H9 (cell line): ENCODE results near the gene SPSB2. TPM values are rescaled to one million over a fixed set of nuclear protein-coding genes. Genes with fewer than 3 reads are reported as not detected.
A peak's percentile ranks its signal among the peaks of the same experiment; 100 is the strongest.

Experiments used
- DNase-seq: peaks from one replicate; pipeline ENCODE4 v3.0.0-alpha.2; 2017
- H2AFZ ChIP-seq: one replicate; pipeline ENCODE4 v1.6.1; 2013; ENCODE audit warnings: mild to moderate bottlenecking, low read length, control low read depth, moderate library complexity
- H2AK5ac ChIP-seq: 2 replicates; pipeline ENCODE4 v1.6.1; 2013; ENCODE audit warnings: low read length, control low read depth, mixed read lengths; ENCODE audit not compliant: insufficient read length
- H2BK120ac ChIP-seq: one replicate; pipeline ENCODE4 v1.6.1; 2013; ENCODE audit warnings: low read depth, mild to moderate bottlenecking, low read length, control low read depth, inconsistent platforms; ENCODE audit not compliant: poor library complexity, severe bottlenecking
- H2BK12ac ChIP-seq: 2 replicates; pipeline ENCODE4 v1.6.1; 2013; ENCODE audit warnings: low read length, control low read depth, mixed read lengths, low read depth; ENCODE audit not compliant: insufficient read length
- H2BK15ac ChIP-seq: 2 replicates; pipeline ENCODE4 v1.6.1; 2013; ENCODE audit warnings: low read depth, low read length, control low read depth
- H2BK20ac ChIP-seq: one replicate; pipeline ENCODE4 v1.6.1; 2013; ENCODE audit warnings: low read depth, mild to moderate bottlenecking, low read length, control low read depth, inconsistent platforms; ENCODE audit not compliant: poor library complexity, severe bottlenecking
- H2BK5ac ChIP-seq: 2 replicates; pipeline ENCODE4 v1.6.1; 2013; ENCODE audit warnings: low read length, control low read depth, mixed read lengths; ENCODE audit not compliant: insufficient read length
- H3K14ac ChIP-seq: 2 replicates; pipeline ENCODE4 v1.6.1; 2013; ENCODE audit warnings: low read length, control low read depth; ENCODE audit not compliant: insufficient read depth
- H3K18ac ChIP-seq: 2 replicates; pipeline ENCODE4 v1.6.1; 2013; ENCODE audit warnings: low read depth, mild to moderate bottlenecking, mixed read lengths, low read length, control low read depth; ENCODE audit not compliant: insufficient read length
- H3K23ac ChIP-seq: 2 replicates; pipeline ENCODE4 v1.6.1; 2013; ENCODE audit warnings: low read length, control low read depth, mixed read lengths, low read depth; ENCODE audit not compliant: insufficient read length
- H3K23me2 ChIP-seq: 2 replicates; pipeline ENCODE4 v1.6.1; 2013; ENCODE audit warnings: low read depth, mild to moderate bottlenecking, mixed read lengths, low read length, control low read depth; ENCODE audit not compliant: insufficient read length, poor library complexity, severe bottlenecking
- H3K27ac ChIP-seq: 2 replicates; pipeline ENCODE4 v1.5.1; 2013; ENCODE audit warnings: low read length, control low read depth, mixed read lengths, low read depth; ENCODE audit not compliant: insufficient read length
- H3K27me3 ChIP-seq: 2 replicates; pipeline ENCODE4 v1.6.1; 2013; ENCODE audit warnings: low read length, control low read depth, inconsistent platforms; ENCODE audit not compliant: insufficient read depth
- H3K4ac ChIP-seq: 2 replicates; pipeline ENCODE4 v1.6.1; 2013; ENCODE audit warnings: low read depth, mild to moderate bottlenecking, control low read depth, inconsistent platforms, low read length, moderate library complexity
- H3K4me1 ChIP-seq: 2 replicates; pipeline ENCODE4 v1.6.1; 2013; ENCODE audit warnings: low read length, control low read depth, inconsistent platforms; ENCODE audit not compliant: insufficient read depth
- H3K4me2 ChIP-seq: 2 replicates; pipeline ENCODE4 v1.6.1; 2013; ENCODE audit warnings: low read length, control low read depth, mixed read lengths; ENCODE audit not compliant: insufficient read length, insufficient read depth
- H3K56ac ChIP-seq: 2 replicates; pipeline ENCODE4 v1.6.1; 2013; ENCODE audit warnings: low read depth, mild to moderate bottlenecking, mixed read lengths, low read length, control low read depth; ENCODE audit not compliant: insufficient read length
- H3K79me1 ChIP-seq: 2 replicates; pipeline ENCODE4 v1.6.1; 2013; ENCODE audit warnings: low read depth, mild to moderate bottlenecking, moderate library complexity, low read length, control low read depth, inconsistent platforms; ENCODE audit not compliant: insufficient read depth, poor library complexity, severe bottlenecking
- H3K79me2 ChIP-seq: 2 replicates; pipeline ENCODE4 v1.6.1; 2013; ENCODE audit warnings: low read length, control low read depth, inconsistent platforms; ENCODE audit not compliant: insufficient read depth
- H3K9ac ChIP-seq: 2 replicates; pipeline ENCODE4 v1.6.1; 2013; ENCODE audit warnings: low read length, control low read depth, mixed read lengths; ENCODE audit not compliant: insufficient read length; ENCODE audit errors: extremely low read depth
- H3K9me3 ChIP-seq: one replicate; pipeline ENCODE4 v1.6.1; 2013; ENCODE audit warnings: low read depth, low read length, inconsistent platforms; ENCODE audit not compliant: control insufficient read depth
- H3T11ph ChIP-seq: one replicate; pipeline ENCODE4 v1.6.1; 2013; ENCODE audit warnings: mild to moderate bottlenecking, low read length, control low read depth, inconsistent platforms
- H4K20me1 ChIP-seq: one replicate; pipeline ENCODE4 v1.6.1; 2013; ENCODE audit not compliant: control insufficient read depth, insufficient read length, insufficient read depth
- H4K5ac ChIP-seq: 2 replicates; pipeline ENCODE4 v1.6.1; 2013; ENCODE audit warnings: low read depth, mild to moderate bottlenecking, mixed read lengths, low read length, control low read depth; ENCODE audit not compliant: insufficient read length
- H4K8ac ChIP-seq: replicated peaks from 2 replicates; pipeline ENCODE4 v1.6.1; 2013; ENCODE audit warnings: low read length, control low read depth, mixed read lengths, low read depth; ENCODE audit not compliant: insufficient read length
- H4K91ac ChIP-seq: 2 replicates; pipeline ENCODE4 v1.6.1; 2013; ENCODE audit warnings: low read depth, mild to moderate bottlenecking, moderate library complexity, mixed read lengths, low read length, control low read depth; ENCODE audit not compliant: insufficient read length
- H3K27ac Mint-ChIP-seq, 3 experiments: 2 replicates in 2 of 3; 3 replicates in 1 of 3; pipeline ENCODE4 v1.8.0; 2020 to 2021; ENCODE audit warnings: mixed read lengths in 3 of 3, mild to moderate bottlenecking in 1 of 3, moderate library complexity in 1 of 3
- H3K27me3 Mint-ChIP-seq: 2 replicates; pipeline ENCODE4 v1.8.0; 2021; ENCODE audit warnings: low read depth, mild to moderate bottlenecking, moderate library complexity, mixed read lengths
- H3K36me3 Mint-ChIP-seq, 3 experiments: 2 replicates in 2 of 3; 3 replicates in 1 of 3; pipeline ENCODE4 v1.8.0; 2020 to 2021; ENCODE audit warnings: low read depth in 3 of 3, mixed read lengths in 3 of 3; ENCODE audit not compliant: insufficient read depth in 1 of 3
- H3K4me1 Mint-ChIP-seq, 2 experiments: 2 replicates each; pipeline ENCODE4 v1.8.0; 2020; ENCODE audit warnings: mixed read lengths in 2 of 2
- H3K4me3 Mint-ChIP-seq, 2 experiments: 2 replicates in 1 of 2; 3 replicates in 1 of 2; pipeline ENCODE4 v1.8.0; 2020 to 2021; ENCODE audit warnings: mild to moderate bottlenecking in 2 of 2, mixed read lengths in 2 of 2, moderate library complexity in 1 of 2
- H3K9me3 Mint-ChIP-seq, 2 experiments: 2 replicates in 1 of 2; 3 replicates in 1 of 2; pipeline ENCODE4 v1.8.0; 2020; ENCODE audit warnings: mild to moderate bottlenecking in 2 of 2, mixed read lengths in 2 of 2, moderate library complexity in 1 of 2
- CTCF ChIP-seq: fragments of 200-600 bp; sonication (generic); conservative IDR thresholded peaks from 3 replicates; pipeline ENCODE4 v1.8.0; 2021; ENCODE audit warnings: antibody characterized with exemption, mild to moderate bottlenecking
- WGBS: extraction: QIAGEN DNeasy Blood & Tissue Kit; methylation state at CpG from one replicate; pipeline ENCODE4 v1.1.7; 2013; ENCODE audit warnings: missing lambda C conversion rate, low lambda C conversion rate, mixed read lengths; ENCODE audit not compliant: insufficient read length; ENCODE audit errors: extremely low coverage; 5-methylcytosine and 5-hydroxymethylcytosine counted together
- total RNA-seq: library from RNA; stranded (reverse); gene quantifications from 2 replicates; pipeline ENCODE4 v1.2.1, GENCODE V29; 2021

The SPSB2 gene
- total RNA-seq, 1 experiment from 2014 or later: 13.7 TPM

- H3K36me3 Mint-ChIP-seq: peaks cover 34 to 70% (median 69%) of the 10 kb centered on the region in 3 experiments
- no peaks in the 10 kb centered on the region for H3K27me3 ChIP-seq
- H2BK5ac ChIP-seq: no peak overlapping the region
- peaks cover 2% of the 10 kb centered on the region; the same call in 1 of the 2 replicates for H3K27me3 Mint-ChIP-seq
- H3K4ac ChIP-seq: no peak overlapping the region
- H3K23me2 ChIP-seq: peaks cover 9% of the 10 kb centered on the region
- WGBS: no CpG with 5 or more reads among the region's 7 CpGs
- peaks cover 1% of the 10 kb centered on the region; the same call in 1 of the 2 replicates for H3K4me1 ChIP-seq
- H3K79me2 ChIP-seq: no peaks in the 10 kb centered on the region
- H4K5ac ChIP-seq: no peak overlapping the region
- no peak for DNase-seq
- no peak overlapping the region for H4K91ac ChIP-seq
- no peak overlapping the region for H4K8ac ChIP-seq
- H2BK12ac ChIP-seq: no peak overlapping the region
- H3K27ac ChIP-seq: no peak overlapping the region
- H3K4me2 ChIP-seq: no peak overlapping the region
- no peak overlapping the region for H3K9ac ChIP-seq
- H2AFZ ChIP-seq: no peak overlapping the region
- no peaks in the 10 kb centered on the region for H3K9me3 ChIP-seq
- H3K56ac ChIP-seq: no peak overlapping the region
- no peak overlapping the region for H2BK15ac ChIP-seq
- H3K9me3 Mint-ChIP-seq: no peaks in the 10 kb centered on the region
- peak overlapping the region; percentile 2 to 88 (median 36); a peak in 3 of 7 replicates for H3K27ac Mint-ChIP-seq
- no peaks in the 10 kb centered on the region for H4K20me1 ChIP-seq
- peaks cover 6% of the 10 kb centered on the region for H3K79me1 ChIP-seq
- no peak overlapping the region for H3K4me3 Mint-ChIP-seq
- no peak overlapping the region for H2AK5ac ChIP-seq
- no peak overlapping the region for H3K18ac ChIP-seq
- H2BK20ac ChIP-seq: no peak overlapping the region
- no peak overlapping the region for H2BK120ac ChIP-seq
- no peak overlapping the region for H3T11ph ChIP-seq
- peak; percentile 28; the same call in 2 of the 3 replicates for TF ChIP-seq CTCF
- H3K4me1 Mint-ChIP-seq: peaks cover 32 to 43% of the 10 kb centered on the region in 2 experiments
- no peak overlapping the region for H3K23ac ChIP-seq
- no peak overlapping the region for H3K14ac ChIP-seq
These were observed 46.5 kb upstream of the SPSB2 start for GRCh38 chr12:6919588-6919987.
